ENCODE results near the gene YWHAQ.

The YWHAQ gene

DNA sequence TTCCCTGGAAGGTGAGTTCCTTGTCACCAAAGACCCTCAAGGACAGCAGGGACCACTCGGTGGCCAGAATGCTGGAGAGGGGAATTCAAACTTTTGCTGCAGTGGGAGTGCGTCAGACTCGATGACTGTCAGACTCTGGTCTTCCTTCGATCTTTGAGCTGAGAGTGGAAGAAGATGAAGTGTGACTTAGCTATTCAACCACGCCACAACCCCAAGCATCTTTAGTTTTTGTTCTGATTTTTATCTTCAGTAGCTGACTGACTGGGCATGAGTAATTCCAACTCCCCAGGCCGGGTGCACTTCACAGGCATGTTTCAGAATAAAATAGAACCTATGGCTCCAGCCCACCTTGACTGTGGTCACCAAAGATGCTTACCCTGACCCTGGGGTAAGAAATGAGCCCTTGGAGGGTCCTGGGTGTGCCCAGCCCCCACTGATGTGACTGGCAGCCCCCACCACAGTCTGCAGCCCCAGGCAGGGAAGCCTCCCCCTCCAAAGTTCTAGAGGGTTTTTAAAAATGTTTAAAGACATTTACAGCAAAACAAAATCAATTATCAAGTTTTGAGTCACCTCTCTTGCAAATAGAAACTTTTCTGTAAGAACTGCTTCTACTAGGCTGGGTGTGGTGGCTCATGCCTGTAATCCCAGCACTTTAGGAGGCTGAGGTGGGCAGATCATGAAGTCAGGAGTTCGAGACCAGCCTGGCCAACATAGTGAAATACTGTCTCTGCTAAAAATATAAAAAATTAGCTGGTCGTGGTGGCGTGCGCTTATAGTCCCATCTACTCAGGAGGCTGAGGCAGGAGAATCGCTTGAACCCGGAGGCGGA is 24.9 kb upstream of the YWHAQ start:
- peak; percentile 78 for DNase-seq

DNA sequence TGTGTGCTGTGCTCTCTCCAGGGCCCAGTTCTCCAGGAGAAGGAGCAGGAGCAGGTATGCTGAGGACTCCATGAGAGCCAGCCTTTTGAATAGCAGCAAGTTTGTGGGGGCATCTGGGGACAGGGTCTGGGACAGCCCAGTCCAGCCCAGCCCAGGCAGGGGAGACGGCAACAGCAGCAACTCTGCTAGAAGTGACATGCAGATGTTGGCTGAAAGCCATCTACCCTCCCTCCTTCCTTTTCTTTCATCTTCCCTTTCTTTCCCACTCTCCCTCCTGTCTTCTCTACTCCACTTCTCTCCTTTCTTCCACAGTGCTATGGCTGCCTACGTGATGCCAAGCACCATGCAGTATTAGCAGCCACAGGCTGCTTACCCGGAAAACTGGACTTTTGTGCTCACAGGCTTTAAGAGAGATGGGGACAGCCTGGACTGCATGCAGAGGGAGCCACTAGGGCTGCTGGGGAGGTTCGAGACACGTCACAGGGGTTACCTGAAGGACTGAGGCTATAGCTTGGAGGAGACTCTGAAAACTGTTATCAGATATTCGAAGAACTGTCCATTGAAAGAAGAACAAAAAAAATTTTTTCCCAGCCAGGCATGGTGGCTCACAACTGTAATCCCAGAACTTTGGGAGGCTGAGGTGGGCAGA is 23.8 kb upstream of the YWHAQ start:
- no peak for DNase-seq

DNA sequence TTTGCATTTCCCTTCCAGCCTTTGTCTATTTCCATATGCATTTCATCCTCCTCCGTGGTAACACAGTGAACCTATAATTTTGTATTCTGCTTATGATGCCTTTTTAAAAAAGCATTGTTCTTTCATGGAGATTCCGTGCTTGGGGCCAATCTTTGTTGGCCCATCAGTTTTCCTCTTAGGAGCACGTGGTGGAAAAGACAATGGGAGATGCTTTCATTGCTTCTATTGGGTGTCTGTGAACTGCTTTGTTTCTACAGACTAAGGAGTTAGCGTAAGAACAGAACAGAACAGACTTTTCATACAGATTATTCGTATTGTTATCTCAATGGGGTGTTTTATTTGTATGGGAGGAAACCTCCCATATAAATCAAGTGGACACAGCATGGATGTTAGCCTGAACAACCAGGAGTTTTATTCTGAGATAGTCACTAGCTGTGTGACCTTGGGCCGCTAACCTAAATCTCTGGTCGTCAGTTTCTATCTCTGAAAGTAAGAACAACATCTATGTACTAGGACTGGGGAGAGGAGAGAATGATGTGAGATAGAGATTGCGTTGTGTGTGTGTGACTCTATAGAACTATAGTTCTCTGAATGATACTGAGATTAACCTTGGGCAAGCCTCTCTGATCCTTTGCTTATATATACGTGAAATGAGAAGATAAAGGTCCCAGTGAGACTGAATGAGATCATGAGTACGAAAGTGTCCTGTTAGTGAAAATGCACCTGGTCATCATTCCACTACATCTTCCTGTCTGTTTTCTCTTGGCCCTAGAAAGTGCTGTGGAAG is 22.9 kb upstream of the YWHAQ start:
- no peak for DNase-seq

DNA sequence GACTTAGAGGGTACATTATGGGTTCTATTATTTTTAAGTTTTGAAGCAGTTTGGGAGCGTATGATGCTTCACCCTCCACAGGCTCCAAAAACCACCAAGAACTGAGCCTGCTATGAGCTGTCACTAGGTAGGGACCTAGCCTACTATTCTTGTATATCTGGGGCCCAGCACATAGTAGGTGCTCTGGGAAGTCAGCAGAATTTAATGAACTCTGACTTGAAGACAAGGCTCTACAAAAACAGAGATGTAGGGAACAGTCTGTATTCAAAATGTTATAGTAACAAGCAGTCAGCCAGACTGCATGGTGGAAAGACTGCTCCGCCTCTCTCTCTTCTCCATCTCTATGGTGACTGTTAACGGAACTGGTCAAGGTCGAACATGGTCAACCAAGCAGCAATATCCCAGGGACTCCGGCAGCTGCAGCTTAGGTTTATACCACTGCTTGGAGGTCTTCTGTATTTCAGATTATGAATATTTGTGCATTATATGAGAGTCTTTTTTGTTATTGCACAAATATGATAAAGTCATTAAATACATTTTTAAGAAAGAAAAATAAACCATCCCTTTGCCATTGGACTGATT is 22.2 kb upstream of the YWHAQ start:
- no peak for DNase-seq

DNA sequence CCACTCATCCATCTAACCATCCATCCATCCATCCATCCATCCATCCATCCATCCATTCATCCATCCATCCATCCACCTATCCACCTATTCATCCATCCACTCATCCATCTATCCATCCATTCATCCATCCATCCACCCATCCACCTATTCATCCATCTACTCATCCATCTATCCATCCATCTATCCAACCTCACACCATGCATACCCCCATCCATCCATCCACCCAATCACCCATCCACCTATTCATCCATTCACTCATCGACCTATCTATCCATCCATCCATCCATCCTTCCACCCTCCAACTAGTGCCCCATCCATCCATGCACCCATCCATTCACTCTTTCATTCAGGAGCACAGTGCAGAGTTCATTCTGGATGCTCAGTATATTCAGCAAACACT is 21.5 kb upstream of the YWHAQ start:
- DNase-seq, result no peak

DNA sequence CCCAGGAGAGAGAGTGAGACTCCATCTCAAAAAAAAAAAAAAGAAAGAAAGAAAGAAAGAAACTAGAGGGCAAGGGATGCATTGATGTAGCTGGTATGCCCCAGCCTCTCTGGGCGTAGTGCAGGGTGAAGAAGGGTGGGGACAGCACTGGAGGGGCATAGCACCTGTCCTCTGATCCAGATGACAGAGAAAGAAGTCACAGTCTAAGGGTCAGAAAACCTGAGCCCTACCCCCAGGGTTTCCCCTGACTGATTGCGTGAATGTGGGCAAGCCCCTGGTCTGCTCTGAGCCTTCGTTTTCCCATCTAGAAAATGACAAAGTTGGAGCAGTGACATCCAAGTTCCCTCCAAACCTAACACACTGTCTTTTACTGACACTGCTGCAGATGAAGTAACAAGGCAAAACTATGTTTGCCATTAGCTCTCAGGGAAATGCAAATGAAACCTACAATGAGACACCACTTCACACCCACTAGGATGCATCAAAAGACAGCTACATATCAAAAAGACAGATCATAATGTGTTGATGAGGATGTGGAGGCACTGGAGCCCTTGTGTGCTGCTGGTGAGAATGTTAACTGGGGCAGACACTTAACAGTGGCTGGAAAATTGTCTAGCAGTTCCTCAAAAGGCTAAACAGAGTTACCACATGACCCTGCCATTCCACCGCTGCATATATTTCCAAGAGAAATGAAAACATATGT is 19.5 kb upstream of the YWHAQ start:
- DNase-seq, result no peak

DNA sequence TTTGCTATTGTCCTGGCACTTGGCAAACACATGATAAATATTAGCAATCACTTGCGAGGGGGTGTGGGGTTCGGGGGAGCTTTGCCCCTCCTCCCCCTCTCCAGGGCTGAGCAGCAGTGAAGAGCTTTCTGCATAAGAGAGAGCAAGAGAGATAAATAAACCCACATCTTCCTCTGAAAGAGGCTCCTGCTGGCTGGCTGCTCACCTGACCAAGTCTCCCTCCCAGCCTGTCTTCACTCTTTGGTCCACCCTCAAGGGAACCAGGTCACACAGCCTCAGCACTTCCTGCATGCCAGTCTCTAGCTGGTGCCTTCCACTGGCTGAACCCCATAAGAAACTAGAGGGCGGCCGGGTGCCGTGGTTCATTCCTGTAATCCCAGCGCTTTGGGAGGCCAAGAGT is 18.5 kb upstream of the YWHAQ start:
- no peak for DNase-seq

DNA sequence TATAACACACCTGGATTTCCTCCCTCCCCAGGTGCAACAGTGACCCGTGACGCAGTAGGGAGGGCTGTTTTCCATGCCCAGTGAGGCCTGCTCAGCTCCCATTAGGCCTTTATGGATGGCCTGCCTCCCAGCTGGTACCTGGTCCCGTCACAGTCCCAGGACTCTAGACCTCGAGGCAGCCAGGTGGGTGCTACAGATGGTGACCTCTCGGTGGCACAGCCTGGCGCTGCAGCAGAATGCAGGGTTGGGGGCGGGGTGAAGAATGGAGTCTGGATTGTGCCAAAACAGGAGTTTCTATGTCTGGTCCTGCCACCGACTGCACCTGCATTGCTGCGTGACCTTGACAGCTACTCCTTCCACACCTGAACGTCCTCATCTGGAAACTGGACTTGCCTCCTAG is 18.0 kb upstream of the YWHAQ start:
- no peak for DNase-seq

DNA sequence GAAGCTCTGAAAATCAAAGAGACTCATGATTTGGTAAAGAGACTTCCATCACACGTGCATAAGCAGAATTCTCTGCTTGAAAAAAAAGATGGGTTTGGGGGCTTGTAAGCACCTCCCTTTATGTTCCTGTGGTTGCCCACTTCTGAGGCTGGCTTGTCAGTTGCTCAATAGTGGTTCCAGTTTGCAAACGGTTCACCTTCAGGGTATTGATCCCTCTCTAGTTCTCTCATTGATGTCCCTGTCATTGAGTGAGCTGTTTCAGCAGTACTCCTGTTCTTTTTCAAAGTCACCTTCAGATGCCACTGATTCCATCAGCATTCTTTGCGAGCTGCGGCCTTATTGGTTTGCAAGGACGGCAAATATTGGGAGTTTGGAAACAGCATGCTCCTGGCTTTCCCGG is 17.1 kb upstream of the YWHAQ start:
- DNase-seq, result no peak

DNA sequence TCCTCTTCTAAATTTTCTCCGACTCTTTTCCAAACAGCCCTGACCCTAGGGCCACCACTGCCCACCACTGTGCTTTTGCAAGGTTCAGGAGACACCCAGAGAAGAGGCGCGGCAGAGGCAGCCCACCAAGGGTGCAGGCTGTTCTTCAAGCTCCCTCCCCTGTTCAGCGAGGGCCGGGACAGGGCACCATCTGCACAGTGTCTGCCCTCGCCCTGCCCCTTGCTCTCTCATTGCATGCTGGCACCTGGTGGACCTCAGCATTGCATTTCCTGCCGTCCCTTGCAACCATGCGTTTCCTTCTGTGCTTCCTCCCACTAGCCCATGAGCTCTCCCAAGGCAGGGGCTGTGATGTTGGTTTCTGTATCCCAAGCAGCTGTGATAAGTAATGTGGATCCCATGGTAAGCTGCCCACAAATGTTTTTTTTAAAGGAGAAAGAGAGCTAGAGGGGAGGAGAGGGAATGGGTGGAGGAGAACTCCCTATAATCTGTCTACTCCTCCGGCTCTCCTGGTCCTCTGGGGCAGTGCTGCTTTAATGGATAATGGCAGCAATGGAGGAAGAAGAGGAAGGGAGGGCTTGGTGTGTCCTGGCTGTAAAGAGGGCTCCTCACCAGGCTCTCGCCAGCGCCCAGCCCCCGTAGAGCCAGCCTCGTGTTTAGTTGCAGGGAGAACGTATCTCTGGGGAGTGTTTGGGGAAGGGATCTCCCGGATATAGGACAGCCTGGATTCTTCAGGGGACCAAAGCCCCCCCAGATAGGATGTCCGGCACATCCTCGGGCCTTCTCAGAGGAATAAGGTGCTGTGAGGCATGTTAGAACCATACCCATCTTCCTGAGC is 15.6 kb upstream of the YWHAQ start:
- DNase-seq, result no peak

DNA sequence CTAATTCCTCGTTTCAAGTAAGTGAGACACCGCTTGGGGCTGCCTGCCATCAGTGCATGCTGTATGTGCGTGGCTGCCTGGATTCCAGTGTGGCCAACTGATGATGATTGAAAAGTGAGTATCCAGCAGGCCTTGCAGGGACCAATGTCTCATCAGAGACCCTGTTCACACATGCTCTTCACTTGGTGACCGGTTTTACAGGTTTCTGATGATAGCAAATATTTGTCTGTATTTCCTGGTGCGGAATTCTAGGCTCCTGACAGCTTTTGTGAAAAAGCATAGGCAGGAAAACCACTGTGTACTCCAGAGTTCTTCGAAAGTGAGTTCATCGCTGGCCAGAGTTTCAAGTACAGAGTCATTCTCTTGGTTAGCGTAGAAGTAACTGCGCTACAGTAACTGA is 13.8 kb upstream of the YWHAQ start:
- DNase-seq, result peak; percentile 32

DNA sequence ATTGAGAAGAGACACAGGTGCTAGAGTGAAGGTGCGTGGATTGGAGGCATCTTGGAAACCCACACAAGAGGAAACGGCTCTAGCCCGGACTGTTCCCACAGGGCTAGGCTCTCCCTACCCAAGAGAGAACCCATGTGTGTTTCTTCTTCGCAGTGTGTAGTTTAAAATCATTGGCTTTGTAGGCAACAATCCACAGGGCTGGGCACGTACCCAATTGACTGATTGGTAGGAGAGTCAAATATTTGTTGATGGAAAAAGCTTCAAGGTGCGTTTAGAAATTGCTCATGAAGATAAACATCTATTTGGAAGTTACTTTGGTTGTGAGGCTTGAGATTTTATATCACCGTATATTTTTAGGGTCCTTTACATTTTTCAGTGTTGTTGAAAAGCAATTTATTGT is 13.2 kb upstream of the YWHAQ start:
- DNase-seq, result peak; percentile 22

DNA sequence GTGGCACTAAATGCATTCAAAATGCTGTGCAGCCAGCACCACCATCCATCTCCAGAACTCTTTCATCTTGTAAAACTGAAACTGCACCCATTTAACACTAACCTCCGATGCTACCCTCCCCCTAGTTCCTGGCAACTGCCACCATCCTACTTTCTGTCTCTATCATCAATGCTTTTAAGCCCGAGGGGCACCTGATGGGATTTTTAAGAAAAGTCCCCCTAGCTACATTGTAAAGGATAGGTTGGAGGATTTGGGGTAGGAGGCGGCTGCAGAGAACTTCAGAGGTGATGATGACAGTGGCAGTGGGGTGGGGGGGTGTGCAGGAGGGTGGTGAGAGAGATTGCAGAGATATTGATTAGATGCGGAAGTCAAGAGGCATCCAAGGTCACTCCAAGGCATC is 10.8 kb upstream of the YWHAQ start:
- peak; percentile 53 for DNase-seq

DNA sequence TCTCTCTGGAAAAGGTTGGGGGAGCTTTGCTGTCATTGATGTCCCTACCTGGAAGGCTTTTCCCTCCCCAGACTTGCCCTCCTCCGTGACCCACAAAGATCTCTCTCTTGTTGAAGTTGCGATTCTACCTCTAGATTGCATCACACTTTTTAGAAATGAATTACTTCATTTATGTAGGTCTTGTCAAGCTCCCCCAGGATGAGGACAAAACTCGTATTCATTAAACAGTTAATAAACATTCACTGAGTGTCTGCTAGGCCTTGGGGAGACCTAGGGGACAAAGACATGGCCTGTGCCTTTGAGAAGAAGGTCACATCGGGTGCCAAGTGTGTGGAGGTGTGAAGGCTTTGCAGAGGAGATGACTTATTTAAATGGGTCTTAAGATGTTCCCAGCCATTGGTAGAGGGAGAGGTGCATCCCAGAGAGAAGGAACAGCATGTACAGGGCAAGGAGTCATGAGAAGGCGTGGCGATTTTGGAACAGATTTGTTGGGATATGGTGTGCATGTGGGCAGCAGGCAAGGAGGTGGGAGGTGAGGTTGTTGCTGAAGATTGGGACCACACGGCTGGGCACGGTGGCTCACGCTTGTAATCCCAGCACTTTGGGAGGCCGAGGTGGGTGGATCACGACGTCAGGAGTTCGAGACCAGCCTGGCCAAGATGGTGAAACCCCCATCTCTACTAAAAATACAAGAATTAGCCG is 9.8 kb upstream of the YWHAQ start:
- DNase-seq, result peak; percentile 42

DNA sequence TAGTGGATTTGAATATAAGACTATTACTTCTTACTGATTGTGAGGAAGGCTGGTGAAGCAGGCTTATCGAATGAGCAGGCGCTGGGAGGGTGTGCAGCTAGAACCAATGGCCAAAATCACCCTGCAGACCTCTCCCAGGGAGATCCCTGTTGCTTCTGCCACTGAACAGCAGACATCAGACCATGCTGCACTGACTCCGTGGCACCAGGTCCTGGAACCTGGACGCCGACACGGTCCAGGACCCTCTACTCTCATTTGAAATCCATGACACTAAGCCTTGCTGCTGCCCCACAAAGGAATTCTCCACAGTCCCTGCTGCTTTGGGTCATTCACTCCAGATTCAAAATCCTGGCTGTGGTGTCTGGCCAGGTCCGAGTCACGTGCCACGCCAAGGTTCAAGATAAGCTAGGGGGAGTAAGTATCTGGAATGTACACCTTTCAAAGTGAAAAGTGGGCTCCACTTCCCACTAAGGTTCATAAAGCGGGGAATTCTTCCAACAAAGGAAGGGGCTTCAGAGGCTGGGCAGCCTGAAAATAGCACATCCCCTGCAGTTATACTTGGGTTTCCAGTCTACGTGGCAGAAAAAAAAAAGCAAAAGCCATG is 9.0 kb upstream of the YWHAQ start:
- DNase-seq, result peak; percentile 45

DNA sequence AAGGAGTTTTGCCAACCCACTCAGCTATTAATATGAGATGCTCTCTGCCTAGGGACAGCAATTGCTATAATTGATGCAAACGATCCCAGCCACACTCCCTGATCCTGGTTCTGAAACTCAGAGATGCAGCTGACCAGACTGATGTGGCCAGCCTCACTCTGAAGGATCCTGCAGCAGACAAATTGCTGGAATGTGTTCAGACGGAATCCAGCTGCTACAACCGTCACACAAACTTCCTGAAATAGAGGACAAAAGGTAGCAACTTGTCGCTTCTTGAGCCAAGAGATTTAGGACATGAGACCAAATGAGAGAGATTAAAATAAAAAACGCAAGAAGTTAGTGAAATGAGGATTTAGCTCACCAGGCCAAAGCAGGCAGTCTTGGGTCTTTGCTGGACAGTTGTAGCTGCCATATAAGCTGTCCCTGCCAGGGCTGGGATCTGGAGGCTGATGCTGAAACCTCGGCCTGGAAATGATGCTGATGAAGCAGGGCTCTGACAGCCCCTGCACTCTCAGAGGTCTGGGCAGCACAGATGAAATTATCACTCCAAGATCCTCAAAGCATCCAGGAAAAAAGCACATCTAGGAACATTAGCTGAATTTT is 8.3 kb upstream of the YWHAQ start:
- peak; percentile 26 for DNase-seq

DNA sequence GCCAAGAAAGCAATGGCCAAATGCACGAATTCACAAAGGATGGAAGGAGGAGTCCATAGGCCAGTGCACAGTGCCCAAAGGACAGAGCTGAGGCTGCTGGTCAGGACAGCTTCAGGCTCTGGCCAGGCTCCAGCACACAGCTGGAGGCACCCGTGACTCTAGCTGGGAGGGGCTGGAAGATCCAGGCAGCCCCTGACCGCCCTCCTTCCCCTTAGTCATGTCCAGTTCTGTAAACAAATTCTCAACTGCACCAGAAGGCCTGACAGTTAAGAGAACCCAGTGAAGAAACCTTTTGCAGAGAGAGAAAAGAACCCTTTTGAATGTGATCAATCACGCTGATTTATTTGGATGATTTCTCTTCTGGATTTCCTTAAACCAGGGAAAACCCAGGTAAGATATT is 7.7 kb upstream of the YWHAQ start:
- DNase-seq, result no peak

DNA sequence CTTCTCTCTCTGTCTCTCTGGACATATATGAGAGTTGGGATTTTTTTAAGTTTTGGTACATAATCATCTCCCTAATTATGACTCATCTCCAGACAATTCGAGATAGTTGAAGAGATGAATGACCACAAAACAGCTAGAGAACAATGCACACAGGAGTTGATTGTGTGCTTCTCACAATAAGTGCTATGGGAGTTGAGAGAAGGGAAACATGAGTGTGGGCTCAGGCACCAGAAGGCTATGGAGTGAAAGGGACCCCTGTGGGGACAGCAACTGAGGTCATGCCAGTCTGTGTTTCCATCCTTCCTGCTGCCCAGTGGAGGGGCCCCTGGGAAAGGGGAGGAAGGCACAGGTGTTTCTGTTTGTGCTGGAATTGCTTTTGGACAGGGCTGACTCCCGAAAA is 6.5 kb upstream of the YWHAQ start:
- no peak for DNase-seq

DNA sequence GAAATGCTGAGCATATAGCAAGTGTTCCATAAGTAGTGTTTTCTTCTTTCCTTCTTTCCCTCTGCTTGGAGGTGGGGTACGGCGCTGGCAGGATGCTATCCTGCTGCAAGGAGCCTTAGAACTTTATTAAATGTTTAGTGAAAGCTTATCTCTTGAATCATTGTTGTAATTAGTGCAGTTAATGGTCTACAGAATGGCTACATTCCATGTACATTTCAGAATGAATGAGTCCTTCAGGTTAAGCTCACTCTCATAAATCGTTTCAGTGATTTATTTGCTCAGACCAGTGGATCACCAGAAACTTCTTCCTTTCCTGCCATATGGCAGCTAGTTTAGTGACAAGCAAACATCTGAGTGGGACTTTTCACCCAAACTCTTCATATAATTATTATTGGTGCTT is 3.3 kb upstream of the YWHAQ start:
- DNase-seq, result no peak

Measured in activated CD8-positive, alpha-beta memory T cell treated with anti-CD3 and anti-CD28 coated beads, Interleukin-2, amount 50 U/mL, for 48 hours (primary cell).